HG02623 (cell line): ENCODE measurements around the gene DSCAML1.

ENCODE experiments used
- ATAC-seq: cut with Tn5 transposase; IDR thresholded peaks from one replicate; pipeline ENCODE4 v1.9.1; 2021; ENCODE audit warnings: moderate library complexity; ENCODE audit not compliant: unreplicated experiment

Gene DSCAML1

DNA sequence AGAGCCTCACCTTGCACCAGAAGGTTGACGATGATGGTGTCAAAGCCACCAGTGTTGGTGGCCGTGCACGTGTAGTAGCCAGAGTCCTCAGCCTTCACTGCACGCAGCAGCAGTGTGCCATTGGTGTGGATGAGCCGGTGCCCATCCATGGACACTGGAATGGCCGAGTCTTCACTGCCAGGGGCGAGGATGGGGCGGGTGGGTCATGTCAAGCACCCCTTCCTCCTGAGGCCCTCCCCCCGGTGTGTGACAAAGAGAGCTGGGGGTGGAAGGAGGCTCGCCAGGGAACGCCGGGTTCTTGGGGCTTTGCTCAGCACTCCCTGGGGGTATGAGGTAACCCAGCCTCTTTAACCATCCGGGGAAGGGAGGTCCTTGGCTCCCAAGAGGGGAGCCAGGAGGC is 357.8 kb downstream of the DSCAML1 start:
- no peak for ATAC-seq

DNA sequence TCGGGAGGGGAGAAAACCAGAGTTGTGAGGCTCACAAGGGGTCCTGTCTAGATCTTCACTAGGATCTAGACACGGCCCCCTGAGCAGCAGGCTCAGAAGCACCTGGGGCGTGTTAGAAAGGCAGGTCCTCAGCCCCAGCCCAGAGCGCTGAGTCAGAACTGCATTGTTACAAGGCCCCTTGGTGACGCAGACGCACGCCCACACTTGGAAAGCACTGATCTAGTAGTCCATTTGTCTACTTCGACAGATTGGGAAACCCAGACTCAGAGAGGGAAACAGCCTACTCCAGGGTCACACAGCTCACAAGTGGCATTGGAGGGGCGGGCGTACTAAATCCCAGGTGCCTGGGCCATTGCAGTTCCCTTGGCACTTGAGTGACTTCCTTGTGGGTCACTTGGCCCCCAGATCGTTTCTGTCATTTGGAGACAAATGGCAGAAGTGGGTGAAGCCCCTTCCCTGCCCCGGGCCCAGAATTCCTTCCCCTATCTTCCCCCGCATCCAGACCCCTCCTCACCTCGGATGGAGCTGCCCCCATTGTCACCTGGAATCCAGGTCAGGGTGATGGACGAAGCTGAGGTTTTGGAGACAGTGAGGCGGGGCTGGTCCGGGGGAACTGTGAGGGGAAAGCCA is 358.5 kb downstream of the DSCAML1 start:
- no peak for ATAC-seq

DNA sequence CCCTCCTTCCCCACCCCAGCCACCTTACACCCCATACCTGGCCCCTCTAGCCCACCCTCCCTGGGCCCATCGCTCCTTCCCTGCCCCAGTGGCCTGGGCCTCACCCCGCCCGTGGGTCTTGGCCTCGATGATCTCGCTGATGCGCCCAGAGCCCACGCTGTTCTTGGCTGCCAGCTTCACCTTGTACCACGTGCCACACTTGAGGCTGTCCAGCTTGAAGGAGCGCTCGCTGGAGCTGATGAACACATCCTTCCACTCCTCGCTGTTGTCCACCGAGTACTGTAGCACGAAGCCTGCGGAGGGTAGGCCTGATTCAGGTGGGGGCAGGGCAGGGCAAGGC is 359.3 kb downstream of the DSCAML1 start:
- no peak for ATAC-seq

DNA sequence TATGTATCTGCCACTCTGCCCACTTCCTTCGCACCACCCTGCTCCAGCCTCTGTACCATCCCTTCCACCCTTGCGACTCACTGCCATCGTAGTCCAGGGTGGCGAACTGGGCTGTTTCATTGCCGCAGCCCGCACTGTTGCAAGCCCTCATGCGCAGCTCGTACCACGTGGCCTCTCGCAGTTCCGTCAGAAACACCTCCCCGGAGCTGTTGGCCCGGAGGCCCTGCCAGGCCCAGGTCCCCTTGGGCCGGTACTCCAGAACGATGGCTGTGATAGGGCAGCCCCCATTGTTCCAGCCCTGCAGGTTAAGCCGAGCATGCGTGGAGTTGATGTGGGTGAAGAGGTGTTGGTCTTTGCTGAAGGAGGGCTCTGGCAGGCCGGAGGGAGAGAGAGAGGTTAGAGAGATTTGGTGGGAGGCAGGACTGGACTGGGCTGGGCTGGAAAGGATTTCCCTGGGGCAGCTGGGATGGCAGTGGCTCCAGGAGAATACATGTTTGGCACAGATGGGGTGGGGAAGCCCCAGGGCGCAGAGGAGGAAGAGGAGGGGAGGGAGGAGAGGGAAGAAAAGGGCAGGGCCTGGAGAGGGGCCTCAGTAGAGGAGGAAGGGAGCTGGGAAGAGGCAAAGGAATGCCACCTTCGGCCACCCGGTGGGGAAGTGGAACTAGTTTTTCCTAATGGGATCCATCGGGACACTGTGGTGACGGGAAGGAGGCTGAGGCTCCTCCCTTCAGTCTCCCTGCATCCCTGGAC is 359.8 kb downstream of the DSCAML1 start:
- ATAC-seq: no peak

DNA sequence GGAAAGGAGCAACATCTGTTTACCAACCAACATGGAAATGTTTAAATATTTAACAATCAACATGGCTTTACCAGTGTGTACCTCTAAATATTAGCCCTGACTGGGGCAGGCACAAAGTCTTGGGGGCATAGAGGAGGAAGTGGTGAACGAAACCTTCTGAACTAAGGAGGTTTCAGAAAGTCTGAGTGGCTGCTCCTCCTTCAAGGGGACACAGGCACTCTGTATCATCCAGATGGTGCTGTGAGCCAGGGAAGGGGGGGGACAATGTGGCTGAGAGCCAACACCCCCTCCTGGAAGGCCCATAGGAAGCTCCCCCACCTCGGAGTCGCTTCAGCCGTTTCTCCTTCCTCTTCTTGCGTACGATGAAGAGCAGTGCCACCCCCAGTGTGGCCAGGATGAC is 361.7 kb downstream of the DSCAML1 start:
- no peak for ATAC-seq

DNA sequence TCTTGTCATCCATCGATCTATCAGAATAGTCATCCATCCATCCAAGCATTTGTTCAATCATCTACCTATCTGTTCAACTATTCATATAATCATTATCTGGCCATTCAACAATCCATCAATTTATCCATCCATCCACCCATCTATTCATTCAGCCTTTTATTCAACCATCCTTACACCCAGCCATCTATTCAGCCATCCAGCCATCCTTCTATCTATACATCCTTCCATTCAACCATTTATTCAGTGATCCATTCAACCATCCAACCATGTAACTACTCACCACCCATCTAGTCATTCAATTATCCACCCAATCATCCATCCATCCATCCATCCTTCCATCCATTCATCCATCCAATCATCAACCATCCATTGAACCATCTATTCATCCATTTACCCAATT is 362.5 kb downstream of the DSCAML1 start:
- no peak for ATAC-seq

DNA sequence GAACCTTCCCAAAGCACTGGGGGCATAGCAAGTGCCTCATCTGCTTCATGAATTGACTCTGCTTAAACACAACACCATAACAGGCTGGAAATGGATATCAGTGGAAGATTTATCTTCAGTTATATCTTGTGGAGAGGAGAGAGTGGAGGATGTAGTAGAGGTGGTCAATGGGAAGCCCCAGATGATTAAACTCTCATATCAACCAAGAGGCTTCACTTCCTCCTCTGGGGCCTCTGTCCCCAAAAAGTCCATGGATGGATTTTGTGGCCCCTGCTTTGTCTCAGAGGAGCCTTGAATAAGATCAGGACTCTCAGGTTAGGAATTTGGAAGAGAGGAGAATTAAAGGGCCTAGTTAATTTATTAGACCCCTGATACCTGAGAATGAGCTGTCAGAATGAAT is 363.3 kb downstream of the DSCAML1 start:
- ATAC-seq: no peak

DNA sequence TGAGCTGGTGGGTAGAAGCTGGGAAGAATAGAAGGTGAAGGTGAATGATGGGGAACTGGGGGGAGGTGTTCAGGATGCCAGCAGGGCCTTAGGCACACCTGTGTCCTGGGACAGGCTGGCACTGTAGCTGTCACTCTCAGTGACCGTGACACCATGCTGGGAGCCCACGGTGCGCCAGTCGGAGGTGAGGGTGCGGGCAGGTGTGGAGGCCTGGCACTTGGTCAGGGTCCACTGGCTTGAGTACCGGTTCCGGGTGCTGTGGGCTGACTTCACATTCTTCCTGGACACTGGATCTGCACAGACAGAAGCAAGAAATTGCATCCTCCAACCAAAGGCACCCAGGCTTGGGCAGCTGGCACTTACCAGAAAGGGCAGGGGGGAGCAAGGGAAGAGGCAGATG is 365.6 kb downstream of the DSCAML1 start:
- no peak for ATAC-seq

DNA sequence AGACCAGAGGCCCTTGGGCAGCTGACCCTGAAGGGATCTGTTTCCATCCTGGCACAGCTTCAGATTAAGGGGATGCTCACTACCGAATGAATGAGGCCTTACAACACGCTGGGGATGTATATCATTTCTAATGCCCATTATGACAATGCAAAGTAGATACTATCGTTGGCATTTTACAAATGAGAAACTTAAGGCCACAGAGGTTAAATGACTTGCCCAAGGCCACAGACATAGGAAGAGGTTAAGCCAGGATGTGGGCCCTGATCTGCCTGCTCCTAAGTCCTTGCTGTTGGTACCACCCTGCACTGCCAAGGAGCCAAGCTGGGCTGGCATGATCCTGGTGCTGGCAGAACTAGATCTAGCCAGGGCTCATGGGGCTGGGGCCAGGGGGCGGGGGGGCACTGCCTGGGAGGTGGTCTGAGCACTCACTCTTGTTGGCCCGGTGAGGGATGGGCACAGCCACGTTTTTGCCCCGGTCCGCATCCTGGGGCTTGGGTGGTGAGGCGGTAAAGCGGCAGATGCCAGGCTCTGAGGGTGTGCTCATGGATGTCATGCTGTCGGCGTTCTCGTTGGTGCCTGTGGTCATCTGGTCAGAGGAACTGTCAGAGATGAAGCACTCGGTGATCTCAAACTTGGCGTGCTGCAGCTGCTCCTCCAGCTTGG is 366.6 kb downstream of the DSCAML1 start:
- ATAC-seq: no peak

DNA sequence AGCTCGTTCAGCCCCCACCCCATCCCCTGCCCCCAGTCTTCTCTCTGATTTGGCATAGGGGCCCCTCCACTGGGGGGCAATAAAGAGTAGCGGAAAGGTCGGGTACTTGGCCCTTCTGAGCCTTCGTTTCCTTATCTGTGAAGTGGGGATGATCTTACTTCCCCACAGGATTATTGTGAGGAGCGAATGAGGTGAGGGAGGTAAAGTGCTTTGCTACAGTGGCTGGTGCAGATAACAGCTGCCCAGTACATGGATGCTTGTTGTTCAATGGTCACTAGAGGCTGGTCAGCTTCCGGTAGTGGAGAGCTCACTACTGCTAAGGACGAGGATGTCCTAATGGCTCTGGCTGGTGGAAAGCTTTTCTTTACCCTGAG is 368.2 kb downstream of the DSCAML1 start:
- no peak for ATAC-seq

DNA sequence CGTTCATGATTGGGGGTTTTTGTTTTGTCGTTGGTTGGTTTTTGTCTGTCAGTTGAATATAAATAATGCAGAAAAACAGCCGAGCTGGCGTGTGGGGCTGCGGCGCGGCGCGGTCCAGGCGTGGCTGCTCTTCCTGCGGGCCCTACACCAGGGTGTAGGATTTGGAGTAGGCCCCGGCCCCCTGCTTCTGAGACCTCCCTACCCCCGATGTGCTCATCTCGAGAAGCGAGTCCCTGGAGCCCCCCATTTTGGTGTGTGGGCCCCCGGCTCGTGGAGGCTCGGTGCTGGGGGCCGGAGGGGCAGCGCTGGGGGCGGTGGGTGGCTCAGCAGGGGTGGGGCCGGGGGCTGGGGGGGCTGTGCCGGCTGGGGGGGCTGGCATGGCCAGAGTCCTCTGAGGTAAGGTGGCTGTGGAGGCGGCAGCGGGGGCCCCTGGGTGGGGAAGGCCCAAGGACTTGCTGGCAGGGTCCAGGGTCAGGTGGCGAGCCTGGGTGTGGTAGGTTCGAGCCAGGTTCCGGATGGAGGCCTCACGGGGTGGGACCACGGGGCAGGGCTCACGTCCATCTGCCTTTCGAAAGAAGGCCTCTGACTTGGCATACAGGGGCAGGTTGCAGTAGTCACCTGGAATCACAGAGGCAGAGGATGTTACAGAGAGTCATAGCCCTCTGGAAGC is 368.7 kb downstream of the DSCAML1 start:
- no peak for ATAC-seq

DNA sequence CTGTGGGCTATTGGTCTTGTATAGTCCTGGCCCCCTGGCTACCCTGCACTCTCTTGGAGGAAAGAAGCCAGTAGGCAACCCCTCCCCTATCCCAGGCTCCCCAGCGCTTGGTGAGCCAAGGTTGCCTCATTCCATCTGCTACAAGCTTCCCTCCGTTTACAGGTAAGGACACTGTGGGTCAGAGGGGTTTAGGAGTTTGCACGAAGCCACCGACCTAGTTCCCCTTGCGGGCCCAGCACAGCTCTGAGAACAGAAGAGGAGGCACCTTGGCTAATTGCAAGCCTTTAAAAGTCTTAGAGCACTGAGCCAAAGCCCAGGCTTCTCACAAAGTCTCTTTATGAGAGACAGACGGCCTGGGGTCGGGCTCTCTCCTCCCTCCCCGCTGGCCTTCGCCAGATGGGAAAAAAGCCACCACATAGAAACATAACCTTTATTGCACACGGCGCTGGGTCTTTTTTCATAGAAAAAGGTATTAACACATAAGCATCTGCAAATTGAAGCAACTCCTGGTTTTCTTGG is 369.6 kb downstream of the DSCAML1 start:
- no peak for ATAC-seq

DNA sequence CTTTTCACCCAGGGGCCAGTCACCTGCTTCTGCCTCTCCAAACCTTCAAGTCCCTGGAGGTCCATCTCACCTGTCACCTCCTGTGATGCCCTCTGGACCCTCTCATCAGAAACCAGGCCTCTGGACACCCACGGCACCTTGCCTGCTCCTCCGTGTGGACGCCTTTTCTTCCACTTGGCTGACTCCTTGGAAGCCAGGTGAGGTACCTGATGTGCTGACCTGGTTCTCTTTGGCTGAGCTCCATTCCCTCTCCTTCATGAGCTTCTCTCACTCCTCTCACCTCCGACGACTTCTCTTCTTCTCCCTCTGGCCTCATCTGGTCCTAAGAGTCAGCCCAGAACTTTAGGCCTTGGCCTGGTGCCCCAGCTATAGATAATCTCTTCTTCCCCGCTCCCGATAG is 370.1 kb downstream of the DSCAML1 start:
- ATAC-seq: no peak

DNA sequence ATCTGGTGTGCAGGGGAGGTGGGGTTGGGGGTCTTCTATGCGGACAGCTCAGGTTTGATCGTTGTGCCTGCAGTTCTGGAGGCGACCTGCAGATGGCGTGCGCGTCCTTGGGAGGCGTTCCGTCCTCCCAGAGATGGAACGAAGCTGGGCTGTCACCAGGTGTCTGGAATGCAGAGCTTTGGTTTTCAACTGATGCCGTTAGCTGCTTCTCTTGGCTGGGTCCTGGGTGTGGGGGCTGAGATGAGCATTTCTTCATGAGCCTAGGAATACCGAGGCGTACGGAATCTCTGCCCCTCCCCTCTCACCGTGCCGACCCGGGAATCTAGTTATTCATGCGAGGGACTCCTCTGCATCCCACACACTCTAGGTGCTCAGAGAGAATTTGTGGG is 370.7 kb downstream of the DSCAML1 start:
- no peak for ATAC-seq

DNA sequence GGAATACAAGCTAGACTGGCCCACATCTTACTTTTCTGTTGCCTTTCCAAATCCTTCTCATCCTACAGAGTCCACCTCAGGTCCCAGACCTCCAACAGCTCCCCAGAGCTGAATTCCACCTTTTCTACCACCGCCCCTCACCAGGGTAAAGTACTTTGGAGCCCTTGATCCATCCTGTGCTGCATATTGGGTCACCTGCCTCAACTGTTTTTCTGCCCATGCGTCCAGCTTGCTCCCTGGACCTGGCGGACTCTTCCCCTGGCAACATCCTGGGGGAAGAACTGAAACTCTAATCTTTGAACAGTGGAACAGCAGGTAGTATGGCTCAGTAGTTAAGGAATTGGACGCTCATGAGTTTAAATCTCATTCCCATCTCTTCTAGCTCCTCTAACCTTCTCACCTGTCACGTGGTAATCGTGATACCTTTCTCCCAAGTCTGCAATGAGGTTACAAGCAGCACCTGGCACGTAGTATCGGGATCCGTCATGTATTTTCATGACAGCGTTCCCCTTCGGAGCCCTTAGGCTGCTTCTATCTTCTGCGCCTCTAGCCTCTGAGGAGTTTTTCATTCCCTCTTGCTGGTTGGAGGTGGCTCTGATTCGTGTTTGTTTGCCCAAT is 371.2 kb downstream of the DSCAML1 start:
- no peak for ATAC-seq

DNA sequence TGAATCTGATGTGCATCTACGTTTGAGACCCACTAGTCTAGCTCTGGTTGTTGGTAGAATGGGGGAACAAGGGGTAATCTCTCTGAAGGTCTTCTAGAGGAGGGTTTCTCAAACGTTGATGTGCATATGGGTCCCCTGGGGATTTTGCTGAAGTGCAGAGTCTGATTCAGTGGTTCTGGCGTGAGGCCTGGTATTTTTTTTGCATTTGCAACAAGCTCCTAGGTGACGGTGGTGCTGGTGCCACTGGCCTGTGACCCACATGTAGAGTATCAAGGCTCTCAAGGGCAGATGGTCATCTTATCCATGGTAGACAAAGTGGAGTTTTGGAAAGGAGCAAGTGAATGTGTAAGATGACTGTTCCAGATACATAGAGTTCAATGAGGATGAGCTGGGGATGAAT is 372.2 kb downstream of the DSCAML1 start:
- no peak for ATAC-seq

DNA sequence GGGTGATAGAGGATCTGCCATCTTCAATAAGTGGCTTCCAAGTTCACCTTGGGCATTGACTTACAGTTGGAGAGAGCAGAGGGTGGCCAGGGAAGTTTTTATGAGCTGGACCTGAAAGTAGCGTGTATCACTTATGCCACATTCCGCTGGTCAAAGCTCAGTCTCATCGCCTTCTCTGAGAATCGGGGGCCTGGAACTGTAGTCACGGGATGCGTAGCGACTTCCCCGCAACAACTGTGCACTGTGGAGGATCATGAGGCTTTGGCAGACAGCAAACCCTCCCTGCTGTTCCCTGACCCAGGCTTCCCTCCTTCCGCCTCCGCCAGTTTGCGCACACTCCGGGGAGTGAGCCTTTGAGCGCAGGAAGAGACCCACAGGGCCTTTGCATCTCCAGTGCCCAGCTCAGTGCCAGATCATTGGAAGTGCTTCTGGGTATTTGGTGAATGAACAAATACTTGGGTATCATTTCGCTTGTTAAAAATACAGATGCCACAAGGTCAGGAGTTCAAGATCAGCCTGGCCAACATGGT is 373.9 kb downstream of the DSCAML1 start:
- no peak for ATAC-seq

DNA sequence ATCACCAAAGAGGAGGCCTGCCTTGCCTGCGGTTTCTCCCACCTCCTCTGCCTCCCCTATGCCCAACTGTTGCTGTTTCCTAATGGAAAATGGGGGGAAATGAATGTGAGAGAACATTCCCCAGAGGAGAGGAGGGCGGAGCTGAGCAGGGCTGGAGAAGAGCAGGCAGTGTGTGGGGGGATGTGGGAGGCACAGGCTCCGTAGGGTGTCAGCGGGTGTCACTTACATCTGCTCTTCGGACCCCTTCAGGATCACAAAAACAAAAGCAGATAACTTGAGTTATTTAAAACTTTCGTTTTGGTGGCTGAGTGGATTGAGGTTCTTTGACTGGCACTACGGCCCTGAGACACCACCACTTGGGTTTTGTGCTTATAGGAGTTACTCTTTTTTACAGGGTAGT is 375.5 kb downstream of the DSCAML1 start:
- no peak for ATAC-seq

DNA sequence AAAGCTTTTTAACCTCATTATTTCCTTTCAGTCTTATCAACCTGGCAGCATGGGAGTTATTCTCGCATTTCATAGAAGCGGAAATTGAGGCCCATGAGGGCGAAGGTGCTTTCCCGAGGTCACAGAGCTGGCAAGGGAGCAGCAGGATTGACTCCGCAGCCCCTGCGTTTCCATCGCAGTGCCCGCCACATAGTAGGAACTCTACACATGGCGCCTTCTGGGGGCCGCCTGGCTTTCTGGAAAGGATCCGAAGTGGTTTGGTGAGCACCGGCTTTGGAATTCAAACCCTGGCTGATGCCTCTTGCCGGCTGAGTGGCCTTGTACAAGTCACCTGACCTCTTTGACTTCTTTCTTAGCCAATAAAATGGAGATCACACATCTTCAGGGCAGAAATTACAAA is 376.0 kb downstream of the DSCAML1 start:
- no peak for ATAC-seq

DNA sequence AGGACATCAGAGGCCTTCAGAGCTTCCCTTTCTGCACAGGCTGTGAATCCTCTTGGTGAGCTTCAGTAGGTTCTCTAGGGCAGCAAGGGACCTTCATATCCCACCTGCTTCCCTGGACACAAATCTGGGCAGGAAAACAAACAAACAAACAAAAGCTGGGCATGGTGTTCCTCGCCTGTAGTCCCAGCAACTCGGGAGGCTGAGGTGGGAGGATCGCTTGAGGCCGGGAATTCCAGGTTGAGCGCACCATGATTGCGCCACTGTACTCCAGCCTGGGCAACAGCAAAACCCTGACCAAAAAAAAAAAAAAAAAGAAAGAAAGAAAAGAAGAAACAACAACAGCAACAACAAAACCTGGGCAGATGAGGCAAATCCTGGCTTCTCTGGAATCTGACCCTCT is 376.4 kb downstream of the DSCAML1 start:
- no peak for ATAC-seq

DNA sequence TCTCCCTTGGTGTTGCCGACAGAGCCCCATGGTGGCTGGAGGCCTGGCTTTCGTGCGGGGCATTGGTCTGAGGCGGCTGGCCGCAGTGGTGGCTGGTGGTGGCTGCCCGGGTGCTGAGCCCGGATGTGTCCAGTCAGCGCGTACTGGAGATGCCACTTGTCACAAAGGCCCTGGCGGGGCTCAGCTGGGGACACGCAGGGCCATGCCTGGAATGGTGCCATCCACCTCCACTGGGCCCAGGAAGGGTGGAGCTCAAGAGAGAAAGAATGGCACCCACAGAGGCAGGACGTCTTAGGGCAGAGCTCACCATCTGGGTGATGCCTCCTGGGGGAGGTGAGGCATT is 376.9 kb downstream of the DSCAML1 start:
- no peak for ATAC-seq
